ENCODE results near the gene CSMD2.

Gene CSMD2

DNA sequence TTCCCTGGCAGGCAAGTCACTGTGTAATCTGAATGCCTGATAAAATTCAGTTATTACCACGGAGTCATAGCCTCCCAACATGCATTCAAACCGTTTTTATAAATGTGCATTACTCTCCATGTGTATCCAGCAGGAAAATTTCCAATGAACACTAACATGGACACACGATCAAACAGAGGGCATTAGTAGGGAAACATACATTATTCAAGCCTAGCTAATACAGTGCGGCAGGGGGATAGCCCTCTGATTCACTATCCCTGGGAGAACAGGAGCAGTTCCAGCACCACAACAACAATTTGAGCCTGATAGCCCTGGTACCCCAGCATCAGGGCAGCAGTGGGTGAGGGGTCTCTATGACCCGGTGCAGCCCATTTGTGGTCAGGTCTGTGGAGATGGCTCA lies 337.0 kb downstream of the CSMD2 start:
- no peaks in the 10 kb centered on the region for H3K4me1 ChIP-seq (ENCODE audit: control insufficient read depth, insufficient read depth, low read length)
- H3K9ac ChIP-seq (ENCODE audit: low read length), result no peak overlapping the region
- no peaks in the 10 kb centered on the region for H3K27me3 ChIP-seq (ENCODE audit: control insufficient read depth, insufficient read depth, low read length)
- H3K27ac ChIP-seq (ENCODE audit: low read depth, low read length), result no peak overlapping the region
- no peaks in the 10 kb centered on the region for H3K36me3 ChIP-seq (ENCODE audit: control insufficient read depth, insufficient read depth, low read length)
- no peak overlapping the region for H3K4me3 ChIP-seq (ENCODE audit: low read length)

DNA sequence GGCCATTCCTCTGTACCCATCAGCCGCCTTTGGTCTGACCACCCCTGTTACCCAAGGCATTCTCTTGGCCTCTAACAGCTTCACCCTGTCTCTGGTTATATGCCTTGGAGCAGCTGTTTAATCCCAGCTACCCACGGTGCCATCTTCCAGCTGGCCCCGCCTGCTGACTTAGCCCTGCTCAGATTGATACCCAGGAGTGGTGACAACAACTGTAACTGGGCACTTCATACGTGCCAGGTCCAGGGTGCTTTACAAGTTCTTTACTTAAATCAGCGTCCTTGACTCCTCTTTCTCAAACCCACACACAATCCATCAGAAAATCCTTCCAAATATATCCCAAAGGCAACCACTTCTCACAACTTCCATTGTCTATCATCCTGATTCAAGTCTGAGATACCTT lies 338.3 kb downstream of the CSMD2 start:
- Histone ChIP-seq H3K4me1 (ENCODE audit: control insufficient read depth, insufficient read depth, low read length) (no peaks in the 10 kb centered on the region), H3K27me3 (ENCODE audit: control insufficient read depth, insufficient read depth, low read length) (no peaks in the 10 kb centered on the region), H3K9ac (ENCODE audit: low read length) (no peak overlapping the region), H3K36me3 (ENCODE audit: control insufficient read depth, insufficient read depth, low read length) (no peaks in the 10 kb centered on the region), H3K27ac (ENCODE audit: low read depth, low read length) (no peak overlapping the region), H3K4me3 (ENCODE audit: low read length) (no peak overlapping the region)

DNA sequence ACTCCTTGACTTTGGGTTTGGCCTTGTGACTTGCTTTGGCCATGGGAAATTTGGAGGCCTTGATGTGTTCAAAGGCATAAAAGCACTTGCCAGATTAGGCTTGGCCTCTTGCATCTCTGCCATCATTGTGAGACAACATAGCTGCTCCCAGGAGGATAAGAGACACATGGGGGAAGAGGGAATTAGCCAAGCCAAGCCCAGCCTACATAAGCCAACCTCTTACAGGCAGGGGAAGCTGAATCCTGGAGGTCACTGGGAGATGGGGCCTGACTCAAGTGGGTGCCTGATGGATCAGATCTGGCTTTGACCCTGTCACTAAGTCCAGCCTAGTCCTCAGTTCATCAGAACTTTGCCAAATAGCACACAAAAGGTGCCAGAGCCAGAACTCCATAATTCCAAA lies 338.7 kb downstream of the CSMD2 start:
- H3K4me1 ChIP-seq (ENCODE audit: control insufficient read depth, insufficient read depth, low read length), result no peaks in the 10 kb centered on the region
- no peaks in the 10 kb centered on the region for H3K27me3 ChIP-seq (ENCODE audit: control insufficient read depth, insufficient read depth, low read length)
- no peak overlapping the region for H3K4me3 ChIP-seq (ENCODE audit: low read length)
- no peak overlapping the region for H3K9ac ChIP-seq (ENCODE audit: low read length)
- no peak overlapping the region for H3K27ac ChIP-seq (ENCODE audit: low read depth, low read length)
- no peaks in the 10 kb centered on the region for H3K36me3 ChIP-seq (ENCODE audit: control insufficient read depth, insufficient read depth, low read length)

DNA sequence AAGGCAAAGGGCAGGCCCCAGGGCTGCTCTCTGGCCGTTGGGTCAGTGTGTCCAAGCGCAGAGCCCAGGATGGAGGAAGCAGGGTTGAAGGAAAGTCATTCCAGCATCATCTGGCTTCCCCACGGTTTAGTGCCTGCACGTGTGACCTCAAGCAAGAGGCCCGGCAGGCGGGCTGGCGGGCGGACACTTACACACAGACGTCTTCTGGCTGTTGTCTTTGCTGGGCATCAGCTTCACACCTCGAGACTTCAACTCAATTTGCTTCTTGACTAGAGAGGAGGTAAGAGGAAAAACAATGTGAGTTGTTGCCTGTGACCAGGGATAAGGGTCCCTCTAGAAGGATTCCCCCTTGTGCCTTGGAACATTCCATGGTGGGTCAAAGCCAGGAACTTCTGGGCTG lies 339.5 kb downstream of the CSMD2 start:
- no peaks in the 10 kb centered on the region for H3K27me3 ChIP-seq (ENCODE audit: control insufficient read depth, insufficient read depth, low read length)
- H3K27ac ChIP-seq (ENCODE audit: low read depth, low read length), result no peak overlapping the region
- H3K9ac ChIP-seq (ENCODE audit: low read length), result no peak overlapping the region
- H3K4me3 ChIP-seq (ENCODE audit: low read length), result no peak overlapping the region
- H3K36me3 ChIP-seq (ENCODE audit: control insufficient read depth, insufficient read depth, low read length), result no peaks in the 10 kb centered on the region
- H3K4me1 ChIP-seq (ENCODE audit: control insufficient read depth, insufficient read depth, low read length), result no peaks in the 10 kb centered on the region

DNA sequence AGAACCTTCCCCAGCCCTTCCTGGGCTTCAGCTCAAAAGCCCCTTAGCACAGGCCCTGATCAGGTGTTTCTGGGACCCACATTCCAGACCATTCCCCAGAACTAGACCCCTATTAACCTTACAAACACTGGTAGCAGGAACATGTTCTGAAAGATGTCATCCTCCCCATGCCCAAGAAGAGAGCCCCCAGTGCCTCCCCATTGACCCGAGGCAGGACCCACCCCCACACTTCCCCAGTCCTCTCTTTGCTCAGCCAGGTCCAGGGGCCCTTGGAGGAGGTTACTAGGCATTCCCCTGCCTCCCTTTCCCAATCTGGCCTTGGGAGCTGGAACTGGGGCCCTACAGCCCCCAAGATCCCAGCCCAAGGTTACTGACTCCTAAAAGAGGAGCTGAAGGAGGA lies 340.1 kb downstream of the CSMD2 start:
- H3K27me3 ChIP-seq (ENCODE audit: control insufficient read depth, insufficient read depth, low read length), result no peaks in the 10 kb centered on the region
- no peak overlapping the region for H3K9ac ChIP-seq (ENCODE audit: low read length)
- no peaks in the 10 kb centered on the region for H3K4me1 ChIP-seq (ENCODE audit: control insufficient read depth, insufficient read depth, low read length)
- H3K4me3 ChIP-seq (ENCODE audit: low read length), result no peak overlapping the region
- no peaks in the 10 kb centered on the region for H3K36me3 ChIP-seq (ENCODE audit: control insufficient read depth, insufficient read depth, low read length)
- H3K27ac ChIP-seq (ENCODE audit: low read depth, low read length), result no peak overlapping the region

DNA sequence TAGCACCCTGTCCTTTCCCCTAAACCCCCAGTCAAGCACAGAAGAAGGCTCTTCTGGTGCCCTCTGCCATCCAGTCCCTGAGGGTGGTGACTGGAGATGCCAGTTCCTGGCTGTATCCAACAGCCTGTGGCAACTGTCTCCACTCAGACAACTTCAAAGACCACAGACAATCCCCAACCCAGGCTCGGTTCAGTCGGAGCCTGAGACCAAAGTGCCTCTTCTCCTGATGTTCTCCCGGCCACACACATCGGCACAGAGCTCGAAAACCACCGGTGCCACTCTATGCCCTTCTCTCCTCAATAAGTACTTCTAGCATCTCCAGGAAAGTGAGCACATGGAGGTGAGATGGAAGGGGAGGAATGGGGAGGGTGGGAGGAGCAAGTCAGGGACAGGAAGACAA lies 340.7 kb downstream of the CSMD2 start:
- H3K36me3 ChIP-seq (ENCODE audit: control insufficient read depth, insufficient read depth, low read length), result no peaks in the 10 kb centered on the region
- H3K27me3 ChIP-seq (ENCODE audit: control insufficient read depth, insufficient read depth, low read length), result no peaks in the 10 kb centered on the region
- H3K9ac ChIP-seq (ENCODE audit: low read length), result no peak overlapping the region

DNA sequence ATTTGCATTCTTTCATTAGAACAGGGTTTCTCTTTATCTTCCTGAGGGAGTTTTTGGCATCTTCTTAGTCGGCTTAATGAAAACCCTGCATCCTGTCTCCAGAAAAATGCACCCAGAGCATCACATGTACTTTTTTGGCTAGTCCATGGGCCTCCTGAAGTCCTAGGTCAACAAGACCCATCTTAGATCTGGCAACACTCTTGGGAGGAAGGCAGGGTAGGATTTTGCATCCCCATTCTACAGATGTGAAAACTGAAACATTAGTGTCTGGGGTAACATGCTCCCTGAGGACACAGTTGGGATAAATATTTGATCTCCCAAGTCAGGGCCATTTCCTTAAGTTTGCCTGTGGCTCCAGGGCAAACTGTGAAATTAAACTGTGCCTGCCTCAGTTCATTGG lies 341.2 kb downstream of the CSMD2 start:
- no peak overlapping the region for H3K9ac ChIP-seq (ENCODE audit: low read length)
- H3K4me1 ChIP-seq (ENCODE audit: control insufficient read depth, insufficient read depth, low read length), result no peaks in the 10 kb centered on the region
- H3K27ac ChIP-seq (ENCODE audit: low read depth, low read length), result no peak overlapping the region
- no peak overlapping the region for H3K4me3 ChIP-seq (ENCODE audit: low read length)
- H3K27me3 ChIP-seq (ENCODE audit: control insufficient read depth, insufficient read depth, low read length), result no peaks in the 10 kb centered on the region
- H3K36me3 ChIP-seq (ENCODE audit: control insufficient read depth, insufficient read depth, low read length), result no peaks in the 10 kb centered on the region

More for the DNA sequence above, 340.7 kb downstream of the CSMD2 start:
- Histone ChIP-seq H3K4me3 (ENCODE audit: low read length) (no peak overlapping the region), H3K4me1 (ENCODE audit: control insufficient read depth, insufficient read depth, low read length) (no peaks in the 10 kb centered on the region), H3K27ac (ENCODE audit: low read depth, low read length) (no peak overlapping the region)

DNA sequence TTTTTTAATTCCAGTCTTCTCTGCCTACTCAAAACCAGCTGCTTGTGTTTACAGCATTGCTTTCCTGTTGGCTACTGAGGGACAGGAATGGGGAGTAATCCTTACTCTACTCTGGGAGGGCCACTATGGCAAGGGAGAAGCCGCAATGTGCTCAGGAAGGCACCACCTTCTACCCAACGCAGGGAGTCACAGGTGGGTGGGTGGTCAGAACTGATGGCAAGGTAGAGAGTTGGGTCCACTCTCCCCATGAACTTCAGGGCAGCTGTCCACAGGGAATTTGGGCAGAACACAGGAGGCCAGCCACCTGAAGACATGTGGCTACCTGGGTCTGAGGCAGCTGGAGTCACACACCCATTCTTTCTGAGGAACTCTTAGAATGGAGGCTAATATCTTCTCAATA lies 341.6 kb downstream of the CSMD2 start:
- no peak overlapping the region for H3K4me3 ChIP-seq (ENCODE audit: low read length)
- no peak overlapping the region for H3K27ac ChIP-seq (ENCODE audit: low read depth, low read length)
- no peaks in the 10 kb centered on the region for H3K27me3 ChIP-seq (ENCODE audit: control insufficient read depth, insufficient read depth, low read length)
- H3K4me1 ChIP-seq (ENCODE audit: control insufficient read depth, insufficient read depth, low read length), result no peaks in the 10 kb centered on the region
- no peak overlapping the region for H3K9ac ChIP-seq (ENCODE audit: low read length)
- no peaks in the 10 kb centered on the region for H3K36me3 ChIP-seq (ENCODE audit: control insufficient read depth, insufficient read depth, low read length)

DNA sequence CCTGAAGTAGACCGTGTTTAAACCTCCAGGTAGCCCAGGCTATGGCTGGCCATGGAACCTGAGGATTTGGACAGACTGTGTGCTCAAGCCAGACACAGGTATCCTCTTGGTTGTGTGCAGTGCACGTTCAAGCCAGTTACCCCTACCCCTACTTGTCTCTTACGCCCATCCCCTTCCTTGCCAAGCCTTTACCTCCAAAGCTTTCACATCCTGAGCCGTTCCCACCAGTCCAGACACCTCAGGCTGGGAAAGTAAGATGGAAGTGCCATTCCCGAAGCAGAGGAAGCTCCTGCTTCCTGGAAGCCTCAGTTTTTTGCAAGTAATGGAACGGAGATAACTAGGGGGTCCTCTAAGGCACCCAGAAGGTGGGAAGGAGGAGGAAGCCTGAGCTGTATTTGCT lies 342.6 kb downstream of the CSMD2 start:
- Histone ChIP-seq H3K36me3 (ENCODE audit: control insufficient read depth, insufficient read depth, low read length) (no peaks in the 10 kb centered on the region), H3K27me3 (ENCODE audit: control insufficient read depth, insufficient read depth, low read length) (no peaks in the 10 kb centered on the region), H3K27ac (ENCODE audit: low read depth, low read length) (no peak overlapping the region), H3K4me3 (ENCODE audit: low read length) (no peak overlapping the region), H3K4me1 (ENCODE audit: control insufficient read depth, insufficient read depth, low read length) (no peaks in the 10 kb centered on the region), H3K9ac (ENCODE audit: low read length) (no peak overlapping the region)

DNA sequence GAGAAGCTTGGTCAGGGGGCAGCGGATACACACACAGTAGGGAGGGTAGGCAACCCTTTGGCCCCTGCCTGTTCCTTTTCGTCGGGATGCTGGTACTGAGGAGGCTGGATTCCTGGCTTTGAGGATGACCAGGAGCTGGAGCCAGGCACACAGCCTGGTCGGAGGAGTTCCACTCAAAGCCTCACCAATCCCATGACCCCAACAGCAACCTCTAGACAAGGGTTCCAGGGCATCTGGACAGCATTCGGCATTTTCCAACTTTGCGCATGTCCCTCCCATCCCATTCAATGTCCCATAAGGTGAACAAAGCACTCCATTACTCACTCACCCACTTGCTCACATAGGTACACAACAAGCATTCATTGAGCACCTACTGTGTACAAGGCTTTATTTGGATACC lies 343.7 kb downstream of the CSMD2 start:
- no peak overlapping the region for H3K4me3 ChIP-seq (ENCODE audit: low read length)
- H3K27me3 ChIP-seq (ENCODE audit: control insufficient read depth, insufficient read depth, low read length), result no peaks in the 10 kb centered on the region
- H3K4me1 ChIP-seq (ENCODE audit: control insufficient read depth, insufficient read depth, low read length), result no peaks in the 10 kb centered on the region
- H3K9ac ChIP-seq (ENCODE audit: low read length), result no peak overlapping the region
- no peak overlapping the region for H3K27ac ChIP-seq (ENCODE audit: low read depth, low read length)
- no peaks in the 10 kb centered on the region for H3K36me3 ChIP-seq (ENCODE audit: control insufficient read depth, insufficient read depth, low read length)

DNA sequence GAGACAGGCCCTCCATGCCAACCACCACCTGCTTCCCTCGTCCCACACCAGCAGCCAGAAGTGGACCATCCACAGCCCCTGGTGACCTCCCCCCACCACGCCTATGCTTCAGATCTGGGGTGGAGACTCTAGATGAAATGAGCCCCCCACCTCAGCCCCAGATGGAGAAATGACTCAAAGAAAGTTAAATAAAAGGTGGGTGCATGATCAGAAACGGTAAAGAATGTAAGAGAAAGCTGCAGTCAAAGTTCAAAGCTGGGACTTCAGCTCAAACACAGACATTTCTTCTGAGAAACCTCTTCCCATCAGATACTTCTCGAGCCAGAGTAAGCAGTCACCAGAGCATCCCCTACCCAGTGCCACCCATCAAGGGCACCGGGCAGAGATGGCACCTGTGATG lies 344.2 kb downstream of the CSMD2 start:
- no peaks in the 10 kb centered on the region for H3K27me3 ChIP-seq (ENCODE audit: control insufficient read depth, insufficient read depth, low read length)
- no peak overlapping the region for H3K27ac ChIP-seq (ENCODE audit: low read depth, low read length)
- no peaks in the 10 kb centered on the region for H3K4me1 ChIP-seq (ENCODE audit: control insufficient read depth, insufficient read depth, low read length)
- no peaks in the 10 kb centered on the region for H3K36me3 ChIP-seq (ENCODE audit: control insufficient read depth, insufficient read depth, low read length)
- no peak overlapping the region for H3K4me3 ChIP-seq (ENCODE audit: low read length)
- H3K9ac ChIP-seq (ENCODE audit: low read length), result no peak overlapping the region

DNA sequence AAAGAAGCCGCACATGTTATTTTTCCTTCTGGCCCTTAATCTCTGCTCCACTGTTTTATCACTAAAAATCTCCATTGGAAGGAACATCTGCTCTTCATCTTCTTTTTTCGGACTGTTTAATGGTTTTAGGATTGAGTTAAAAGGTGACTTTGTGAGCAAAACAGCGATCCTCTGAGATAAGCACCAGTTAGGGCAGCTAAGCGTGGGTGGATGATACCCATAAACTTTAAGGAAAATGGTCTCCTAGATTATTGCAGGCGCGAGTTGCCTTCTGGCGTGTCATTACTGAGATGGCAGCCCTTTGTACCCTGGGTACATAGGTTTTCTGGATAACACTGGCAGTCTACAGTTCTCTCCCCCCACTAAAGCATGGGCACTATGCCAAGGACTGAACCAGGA lies 345.1 kb downstream of the CSMD2 start:
- no peak overlapping the region for H3K9ac ChIP-seq (ENCODE audit: low read length)
- H3K36me3 ChIP-seq (ENCODE audit: control insufficient read depth, insufficient read depth, low read length), result no peaks in the 10 kb centered on the region
- H3K27me3 ChIP-seq (ENCODE audit: control insufficient read depth, insufficient read depth, low read length), result no peaks in the 10 kb centered on the region
- H3K4me1 ChIP-seq (ENCODE audit: control insufficient read depth, insufficient read depth, low read length), result no peaks in the 10 kb centered on the region
- H3K27ac ChIP-seq (ENCODE audit: low read depth, low read length), result no peak overlapping the region
- H3K4me3 ChIP-seq (ENCODE audit: low read length), result no peak overlapping the region

DNA sequence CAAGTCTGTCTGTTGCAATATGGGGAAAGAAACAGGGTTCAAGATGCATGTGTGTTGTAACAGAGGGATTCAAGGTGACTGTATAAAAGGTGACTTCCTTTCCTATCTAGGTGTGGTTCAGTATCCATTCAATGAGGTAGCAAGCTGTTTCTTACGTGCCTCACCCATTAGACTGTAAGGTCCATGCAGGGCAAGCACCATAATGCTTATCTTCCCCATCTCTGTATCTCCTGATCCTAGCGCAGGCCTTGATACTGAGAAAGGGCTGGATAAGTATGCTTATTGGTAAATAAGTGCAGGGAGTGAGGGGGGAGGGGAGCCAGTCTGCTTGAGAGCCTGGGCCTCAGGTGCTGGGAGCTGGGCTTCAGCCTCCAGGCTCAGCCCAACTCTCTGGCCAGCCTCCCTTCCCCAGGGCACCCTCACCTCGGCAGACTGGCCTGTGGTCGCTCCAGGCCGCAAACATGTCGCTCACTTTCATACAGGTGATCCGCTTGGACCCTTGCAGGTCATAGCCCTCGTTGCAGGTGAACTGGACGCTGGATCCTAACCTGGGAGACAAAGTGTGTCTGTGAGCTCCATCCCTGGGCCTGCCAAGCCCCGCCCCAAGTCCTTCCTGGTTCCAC lies 345.6 kb downstream of the CSMD2 start:
- no peaks in the 10 kb centered on the region for H3K4me1 ChIP-seq (ENCODE audit: control insufficient read depth, insufficient read depth, low read length)
- H3K9ac ChIP-seq (ENCODE audit: low read length), result no peak overlapping the region
- H3K36me3 ChIP-seq (ENCODE audit: control insufficient read depth, insufficient read depth, low read length), result no peaks in the 10 kb centered on the region
- H3K4me3 ChIP-seq (ENCODE audit: low read length), result no peak overlapping the region
- no peak overlapping the region for H3K27ac ChIP-seq (ENCODE audit: low read depth, low read length)
- H3K27me3 ChIP-seq (ENCODE audit: control insufficient read depth, insufficient read depth, low read length), result no peaks in the 10 kb centered on the region
